GM21825 (cell line): Measurements from ENCODE around the gene PPP1R9A.

Experiments
- ATAC-seq: cut with Tn5 transposase; IDR thresholded peaks from one replicate; pipeline ENCODE4 v1.9.1; 2021; ENCODE audit warnings: mild to moderate bottlenecking, moderate library complexity; ENCODE audit not compliant: unreplicated experiment

PPP1R9A gene

DNA sequence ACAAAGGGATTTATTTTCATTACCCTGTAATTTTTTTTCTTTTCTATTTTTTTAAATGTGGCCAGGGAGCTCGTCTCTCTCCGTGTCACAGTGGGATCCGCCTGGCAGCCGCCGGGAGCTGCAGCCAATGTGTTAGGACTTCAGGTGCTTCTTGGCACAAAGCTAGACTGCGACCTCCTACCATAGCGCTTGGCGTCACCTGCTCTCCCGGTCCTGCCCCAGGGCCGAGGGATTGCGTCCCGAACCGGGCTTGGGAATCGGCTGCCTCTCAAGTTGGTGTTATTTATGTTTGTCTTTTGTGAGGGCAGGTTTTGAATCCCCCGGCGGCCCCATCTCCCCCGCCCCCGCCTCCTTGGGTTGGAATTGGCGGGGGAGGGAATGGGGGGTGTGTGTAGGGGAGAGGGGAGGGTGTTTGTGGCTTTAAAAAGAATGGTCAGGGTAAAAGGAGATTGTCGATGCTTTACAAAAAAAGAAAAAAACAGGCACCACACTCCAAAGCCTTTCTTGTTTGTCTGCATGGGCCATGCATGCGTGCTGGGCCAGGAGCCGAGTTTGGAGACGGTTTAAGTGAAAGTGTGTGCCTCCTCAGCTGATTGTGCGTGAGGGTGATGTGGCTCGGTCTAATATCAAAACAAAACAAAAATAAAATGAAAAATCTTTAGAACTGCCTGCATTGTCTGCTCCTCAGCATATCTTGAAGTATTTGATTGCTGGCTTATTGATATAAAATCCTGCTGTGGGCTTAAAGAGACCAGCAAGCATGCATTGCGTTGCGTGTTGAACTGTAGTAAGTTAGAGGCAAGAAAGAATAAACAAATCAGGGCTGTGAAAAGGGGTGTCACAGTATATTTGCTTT, 1.2 kb downstream of the PPP1R9A start:
- no peak for ATAC-seq

DNA sequence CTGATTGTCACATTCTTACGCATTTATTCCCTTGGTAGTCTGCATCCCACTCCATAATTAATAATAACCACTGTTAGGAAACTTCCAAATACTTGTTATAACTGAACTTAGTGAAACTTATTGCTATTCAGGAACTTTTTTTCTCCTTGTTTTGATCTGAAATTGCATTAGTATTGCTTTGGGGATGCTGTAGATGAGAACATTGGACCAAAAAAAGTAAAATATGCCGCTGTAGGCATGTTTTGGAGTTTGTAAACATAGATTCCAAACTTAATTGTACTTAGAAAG, 1.7 kb downstream of the PPP1R9A start:
- ATAC-seq, result no peak

- ATAC-seq, result no peak
These were observed 4.7 kb downstream of the PPP1R9A start for GRCh38 chr7:94912085-94912484.

DNA sequence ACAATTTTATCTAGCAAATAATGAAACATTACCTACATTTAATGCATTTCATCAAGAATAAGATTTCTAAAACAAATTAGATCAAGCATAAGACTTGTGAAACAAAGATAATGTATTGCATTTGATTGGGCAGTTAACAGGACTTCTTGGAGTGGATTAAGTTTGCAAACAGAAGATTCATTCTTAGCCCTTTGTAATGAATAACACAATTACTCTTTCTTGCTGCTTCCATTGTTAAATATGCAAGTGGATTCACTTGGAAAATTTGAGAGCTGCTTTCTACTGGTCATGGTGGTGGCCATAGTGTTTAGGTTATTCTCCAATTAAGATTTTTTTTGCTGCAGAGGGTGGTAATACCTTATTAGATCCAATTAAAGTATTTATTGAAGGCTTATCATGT, 6.0 kb downstream of the PPP1R9A start:
- no peak for ATAC-seq

DNA sequence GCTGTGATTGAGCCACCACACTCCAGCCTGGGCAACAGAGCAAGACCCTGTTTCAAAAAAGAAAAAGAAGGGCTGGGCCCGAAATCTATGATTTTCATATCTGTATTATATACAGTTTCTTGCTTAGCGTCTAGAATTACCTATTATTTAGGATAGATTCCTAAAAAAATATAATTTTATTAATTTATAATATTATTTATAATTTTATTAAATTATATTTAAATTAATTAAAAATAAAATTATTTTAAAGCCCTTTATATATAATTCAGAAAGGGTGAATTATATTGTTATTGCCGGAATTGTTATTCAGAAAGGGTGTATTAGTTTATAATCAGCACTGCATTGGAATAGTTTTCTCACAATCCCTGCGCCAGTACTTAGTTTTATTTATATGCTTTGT, 14.5 kb downstream of the PPP1R9A start:
- no peak for ATAC-seq

DNA sequence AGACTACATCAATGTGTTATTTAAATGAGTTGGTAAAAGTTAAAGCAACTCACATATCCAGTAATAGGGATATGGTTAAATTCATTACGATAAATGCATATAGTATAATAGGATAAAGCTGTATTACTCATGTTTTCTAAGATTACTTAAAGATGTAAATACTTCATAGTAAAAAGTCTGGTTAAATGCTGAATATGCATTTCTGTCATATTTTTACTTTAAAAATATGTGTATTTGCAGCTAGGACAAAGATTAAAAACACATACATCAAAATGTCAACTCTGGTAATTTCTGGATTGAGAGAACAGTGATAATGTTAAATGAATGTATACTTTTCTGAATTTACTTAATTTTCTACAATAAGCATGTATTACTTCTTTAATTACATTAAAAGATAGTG, 15.1 kb downstream of the PPP1R9A start:
- ATAC-seq, result no peak

- no peak for ATAC-seq
These were observed 16.0 kb downstream of the PPP1R9A start for GRCh38 chr7:94923412-94923811.

GRCh38 chr7:94928168-94928707, 20.8 kb downstream of the PPP1R9A start:
- no peak for ATAC-seq

- ATAC-seq, result no peak
These were observed 26.0 kb downstream of the PPP1R9A start for GRCh38 chr7:94933256-94933990.

DNA sequence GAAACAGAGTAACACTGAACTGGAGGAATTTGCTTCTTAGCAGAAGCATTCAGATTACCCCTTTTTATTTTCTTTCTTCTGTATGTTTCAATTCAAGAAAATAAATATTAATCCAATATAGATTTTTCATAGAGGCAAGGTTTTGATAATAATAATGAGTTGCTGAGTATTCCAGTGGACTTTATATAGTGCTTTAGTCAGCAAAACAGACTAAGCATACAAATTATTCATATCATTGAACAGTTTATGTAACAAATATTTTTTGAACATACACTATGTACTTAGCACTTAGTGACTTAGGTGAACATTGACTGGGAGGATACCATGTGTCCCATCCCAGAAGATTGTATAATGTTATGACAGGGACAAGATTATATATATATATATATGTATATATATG, 32.0 kb downstream of the PPP1R9A start:
- ATAC-seq, result no peak

- no peak for ATAC-seq
These were observed 32.8 kb downstream of the PPP1R9A start for GRCh38 chr7:94940241-94940640.

DNA sequence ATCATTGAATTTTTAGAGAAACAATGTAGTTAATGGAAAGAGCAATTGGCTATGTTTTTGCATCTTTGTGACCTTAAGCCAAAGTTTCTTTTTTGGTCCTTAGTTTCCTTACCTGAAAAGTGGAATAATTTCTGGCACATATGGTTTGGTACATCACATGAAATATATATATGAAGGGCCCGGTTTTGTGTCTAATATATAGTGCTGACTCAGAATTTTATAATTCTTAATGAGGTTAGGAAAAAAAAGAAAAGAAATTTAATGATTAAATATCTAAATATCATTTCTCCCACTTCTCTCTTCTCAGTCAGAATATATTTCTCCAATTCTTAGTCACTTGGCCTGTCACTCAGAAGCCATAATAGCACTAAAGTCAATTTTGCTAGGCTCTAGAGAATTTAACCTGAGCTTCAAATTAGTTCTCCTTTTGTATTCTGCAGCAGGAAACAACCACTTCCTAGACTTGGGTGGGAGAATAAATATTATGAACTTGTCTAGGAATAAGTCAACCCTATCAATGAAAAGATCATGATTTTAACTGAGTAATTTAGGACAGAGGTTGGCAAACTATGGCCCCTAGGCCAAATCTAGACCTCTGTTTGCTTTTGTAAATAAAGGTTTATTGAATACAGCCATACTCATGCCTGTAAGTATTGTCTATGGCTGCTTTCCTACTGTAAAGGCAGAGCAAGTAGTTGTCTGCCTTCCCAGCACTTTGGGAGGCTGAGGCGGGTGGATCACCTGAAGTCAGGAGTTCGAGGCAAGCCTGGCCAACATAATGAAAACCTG, 34.6 kb downstream of the PPP1R9A start:
- no peak for ATAC-seq

GRCh38 chr7:94943134-94943533, 35.7 kb downstream of the PPP1R9A start:
- ATAC-seq, result no peak

DNA sequence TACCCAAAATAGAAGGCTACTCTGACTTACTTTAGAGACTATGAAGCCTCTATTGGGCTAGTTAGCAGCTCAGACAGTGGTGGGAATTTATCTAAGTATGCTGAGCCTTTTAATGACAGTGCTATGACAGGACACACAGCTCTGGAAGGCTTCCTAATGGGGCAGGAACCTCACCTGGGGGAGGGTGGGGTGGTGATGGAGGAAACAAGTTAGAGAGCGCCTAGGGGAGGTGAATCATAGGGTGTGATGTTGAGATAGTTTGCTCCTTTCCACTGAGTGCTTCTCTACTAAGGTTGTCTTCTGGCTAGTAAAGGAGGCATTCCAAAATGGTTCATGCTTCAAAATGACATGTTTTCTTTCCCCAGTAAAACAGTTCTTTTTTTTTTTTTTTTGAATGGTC, 42.1 kb downstream of the PPP1R9A start:
- no peak for ATAC-seq

DNA sequence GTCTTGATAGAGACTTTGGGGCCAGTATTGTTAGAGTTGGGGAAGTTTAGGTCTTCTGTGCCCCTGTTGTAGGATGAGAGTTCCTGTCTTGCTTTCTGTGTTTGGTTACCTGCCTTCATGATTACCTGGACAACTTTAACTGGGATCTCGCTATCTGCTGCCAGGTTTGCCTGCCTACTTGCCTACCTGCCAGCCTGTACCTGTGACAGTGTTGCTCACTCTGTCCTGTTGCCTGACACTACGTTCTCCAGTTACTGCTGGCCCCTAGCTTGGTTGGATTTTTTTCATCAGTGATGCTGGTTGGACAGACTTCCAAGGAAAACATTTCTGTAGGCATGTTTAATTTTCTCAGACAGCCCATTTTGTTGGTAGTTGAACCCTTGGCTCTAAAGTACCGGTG, 48.4 kb downstream of the PPP1R9A start:
- ATAC-seq, result no peak

DNA sequence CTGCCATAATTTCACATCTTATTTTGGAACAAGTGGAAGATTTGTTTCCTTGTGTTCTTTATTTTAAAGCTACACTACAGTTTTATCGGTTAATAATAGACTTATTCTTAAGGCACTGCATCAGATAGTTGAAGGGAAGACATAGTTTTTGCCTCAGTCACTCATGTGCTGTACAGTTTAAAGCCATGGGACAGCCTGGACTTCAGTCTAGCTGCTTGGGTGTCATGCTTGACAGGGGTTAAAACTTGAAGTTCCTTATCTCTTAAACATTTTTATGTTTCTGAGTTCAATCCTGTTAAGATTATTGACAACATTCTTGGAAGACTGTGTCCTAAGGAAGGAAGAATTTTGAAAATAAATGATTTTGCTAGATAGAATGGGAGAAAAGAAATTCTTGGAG, 49.7 kb downstream of the PPP1R9A start:
- no peak for ATAC-seq

GRCh38 chr7:94962661-94963060, 55.3 kb downstream of the PPP1R9A start:
- no peak for ATAC-seq

DNA sequence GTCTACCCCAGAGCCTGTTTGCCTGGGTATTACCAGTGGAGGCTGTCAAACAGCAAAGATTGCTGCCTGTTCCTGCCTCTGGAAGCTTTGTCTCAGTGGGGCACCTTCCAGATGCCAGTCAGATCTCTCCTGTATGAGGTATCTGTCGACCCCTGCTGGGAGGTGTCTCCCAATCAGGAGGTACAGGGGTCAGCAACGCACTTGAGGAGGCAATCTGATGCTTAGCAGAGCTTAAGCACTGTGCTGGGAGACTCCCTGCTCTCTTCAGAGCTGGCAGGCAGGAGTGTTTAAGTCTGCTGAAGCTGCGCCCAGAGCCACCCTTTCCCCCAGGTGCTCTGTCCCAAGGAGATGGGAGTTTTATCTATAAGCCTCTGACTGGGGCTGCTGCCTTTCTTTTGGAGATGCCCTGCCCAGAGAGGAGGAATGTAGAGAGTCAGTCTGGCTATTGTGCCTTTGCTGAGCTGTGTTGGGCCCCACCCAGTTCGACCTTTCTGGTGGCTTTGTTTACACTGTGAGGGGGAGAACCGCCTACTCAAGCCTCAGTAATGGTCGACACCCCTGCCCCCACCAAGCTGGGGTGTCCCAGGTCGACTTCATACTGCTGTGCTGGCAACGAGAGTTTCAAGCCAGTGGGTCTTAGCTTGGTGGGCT, 62.2 kb downstream of the PPP1R9A start:
- no peak for ATAC-seq

DNA sequence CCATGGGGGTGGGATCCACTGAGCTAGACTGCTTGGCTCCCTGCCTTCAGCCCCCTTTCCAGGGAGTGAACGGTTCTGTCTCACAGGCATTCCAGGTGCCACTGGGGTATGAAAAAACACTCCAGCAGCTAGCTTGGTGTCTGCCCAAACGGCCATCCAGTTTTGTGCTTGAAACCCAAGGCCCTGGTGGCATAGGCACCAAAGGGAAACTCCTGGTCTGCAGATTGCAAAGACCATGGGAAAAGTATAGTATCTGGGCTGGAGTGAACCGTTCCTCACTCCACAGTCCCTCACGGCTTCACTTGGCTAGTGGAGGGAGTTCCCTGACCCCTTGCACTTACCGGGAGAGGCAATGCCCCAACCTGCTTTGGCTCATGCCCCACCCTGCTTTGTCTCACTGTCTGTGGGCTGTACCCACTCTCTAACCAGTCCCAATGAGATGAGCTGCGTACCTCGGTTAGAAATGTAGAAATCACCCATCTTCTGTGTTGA, 62.7 kb downstream of the PPP1R9A start:
- ATAC-seq, result no peak

GRCh38 chr7:94971051-94971867, 63.9 kb downstream of the PPP1R9A start:
- no peak for ATAC-seq
